Esophagus squamous epithelium (tissue), 5 donors: ENCODE data around the gene ATP12A. TPM values are rescaled to one million over a fixed set of nuclear protein-coding genes. Genes with fewer than 3 reads are reported as not detected.

Experiments used
- DNase-seq: peaks from one replicate; lab custom pipeline; 2025; lab: John Stamatoyannopoulos, UW
- H3K27ac ChIP-seq, 4 donors: fragments of 200-600 bp; sonication (generic); one replicate each; pipeline ENCODE4 v1.5.1; 2016 to 2019; ENCODE audit warnings: mild to moderate bottlenecking in 1 of 4
- H3K27me3 ChIP-seq, 4 donors: fragments of 200-600 bp; sonication (generic); 1 replicate in 3 of 4; 2 replicates in 1 of 4; pipeline versions ENCODE4 v1.5.1 to v1.6.0; 2017 to 2021; ENCODE audit warnings: antibody characterized with exemption in 1 of 4
- H3K36me3 ChIP-seq, 3 donors: fragments of 200-600 bp; sonication (generic); one replicate each; pipeline ENCODE4 v1.5.1; 2016 to 2019
- H3K4me1 ChIP-seq, 3 donors: fragments of 200-600 bp; sonication (generic); one replicate each; pipeline ENCODE4 v1.5.1; 2017 to 2019
- H3K4me3 ChIP-seq, 4 donors: fragments of 200-600 bp; sonication (generic); 1 replicate in 3 of 4; 2 replicates in 1 of 4; pipeline ENCODE4 v1.5.1; 2016 to 2019; ENCODE audit warnings: mild to moderate bottlenecking in 2 of 4, moderate library complexity in 1 of 4
- H3K9me3 ChIP-seq, 3 donors: fragments of 200-600 bp; sonication (generic); one replicate each; pipeline ENCODE4 v1.5.1; 2016 to 2019
- POLR2A ChIP-seq, 4 donors: fragments of 450-650 bp; IDR thresholded peaks; one replicate each; pipeline ENCODE4 v1.6.1; 2017; ENCODE audit warnings: antibody characterized with exemption in 4 of 4, mild to moderate bottlenecking in 4 of 4, moderate library complexity in 3 of 4
- WGBS, 2 donors: methylation state at CpG; one replicate each; pipeline ENCODE4 v1.1.5; 2018; 5-methylcytosine and 5-hydroxymethylcytosine counted together
- intact Hi-C: fragments of 100-400 bp; cut with DNase I; formaldehyde crosslinking; loops from one replicate; pipeline ENCODE4 v1.15.0; 2022
- total RNA-seq, 4 donors: library from RNA; depleted of rRNA; stranded (reverse); fragments of >200 nt; gene quantifications; one replicate each; pipeline ENCODE4 v1.1.0, GENCODE V29; 2016
- TF ChIP-seq, protein P1 (sequence below), 6 experiments: fragments of 450-650 bp in 4 of 6; fragments of 200-600 bp in 2 of 6; sonication (generic) in 2 of 6; IDR thresholded peaks; one replicate each; pipeline ENCODE4 v1.5.1; 2016 to 2019; ENCODE audit warnings: antibody characterized with exemption in 6 of 6, mild to moderate bottlenecking in 4 of 6, moderate library complexity in 4 of 6
- donor health status: DM: yes; HTN: yes; CAD: no.

ATP12A gene
- total RNA-seq, 4 donors from 2014 or later = 0.31 to 2.9 (median 2.4) TPM

DNA sequence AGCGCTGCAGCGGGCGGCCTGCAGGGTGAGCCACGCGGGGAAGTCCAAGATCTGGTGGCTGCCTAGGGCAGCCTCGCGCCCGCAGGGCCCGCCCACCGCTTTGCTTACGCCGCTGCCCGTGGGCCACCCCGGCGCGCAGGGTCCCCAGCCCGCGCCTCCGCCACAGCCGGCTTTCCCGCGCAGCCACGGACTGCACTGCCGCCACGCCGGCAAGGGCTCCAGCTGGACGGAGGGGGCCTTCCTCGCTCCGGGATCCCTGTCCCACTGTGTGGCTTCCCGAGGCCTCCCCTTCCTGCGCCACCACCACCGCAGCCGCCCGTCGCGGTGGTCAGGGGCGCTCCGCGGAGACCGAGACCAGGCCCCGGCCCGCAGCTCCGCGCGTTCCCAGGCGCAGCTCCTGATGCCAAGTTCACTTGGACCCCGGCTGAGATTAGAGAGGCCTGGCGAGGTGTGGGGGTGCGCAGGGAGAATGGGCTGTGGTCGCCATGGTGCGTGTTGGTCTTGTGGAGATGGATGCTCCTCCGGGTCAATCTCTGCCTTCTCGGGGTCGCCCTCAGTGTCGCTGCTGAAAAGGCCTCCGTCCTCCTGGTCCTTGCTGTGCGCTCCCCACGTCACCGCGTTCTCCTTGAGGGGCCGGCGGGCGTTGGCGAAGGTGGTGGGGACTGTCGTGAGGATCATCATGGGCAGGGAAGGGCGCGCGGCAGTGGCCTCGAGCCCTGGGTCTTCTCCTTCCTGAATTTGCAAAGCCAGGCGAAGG, 65.8 kb downstream of the ATP12A start:
- WGBS, 2 donors = 51 to 63% methylated on average over 7 to 21 of the region's 70 CpGs
- intact Hi-C loops = no loop called here
- Histone ChIP-seq H3K4me1 (peaks cover 16 to 36% (median 17%) of the 10 kb centered on the region in 3 donors), H3K4me3 (peak overlapping the region in 2 of 4 donors; percentile 47 to 65), H3K36me3 (no peaks in the 10 kb centered on the region), H3K9me3 (no peaks in the 10 kb centered on the region), H3K27me3 (peaks cover 0 to 75% (median 0%) of the 10 kb centered on the region in 4 donors), H3K27ac (no peak overlapping the region)
- TF ChIP-seq, protein P1, sequence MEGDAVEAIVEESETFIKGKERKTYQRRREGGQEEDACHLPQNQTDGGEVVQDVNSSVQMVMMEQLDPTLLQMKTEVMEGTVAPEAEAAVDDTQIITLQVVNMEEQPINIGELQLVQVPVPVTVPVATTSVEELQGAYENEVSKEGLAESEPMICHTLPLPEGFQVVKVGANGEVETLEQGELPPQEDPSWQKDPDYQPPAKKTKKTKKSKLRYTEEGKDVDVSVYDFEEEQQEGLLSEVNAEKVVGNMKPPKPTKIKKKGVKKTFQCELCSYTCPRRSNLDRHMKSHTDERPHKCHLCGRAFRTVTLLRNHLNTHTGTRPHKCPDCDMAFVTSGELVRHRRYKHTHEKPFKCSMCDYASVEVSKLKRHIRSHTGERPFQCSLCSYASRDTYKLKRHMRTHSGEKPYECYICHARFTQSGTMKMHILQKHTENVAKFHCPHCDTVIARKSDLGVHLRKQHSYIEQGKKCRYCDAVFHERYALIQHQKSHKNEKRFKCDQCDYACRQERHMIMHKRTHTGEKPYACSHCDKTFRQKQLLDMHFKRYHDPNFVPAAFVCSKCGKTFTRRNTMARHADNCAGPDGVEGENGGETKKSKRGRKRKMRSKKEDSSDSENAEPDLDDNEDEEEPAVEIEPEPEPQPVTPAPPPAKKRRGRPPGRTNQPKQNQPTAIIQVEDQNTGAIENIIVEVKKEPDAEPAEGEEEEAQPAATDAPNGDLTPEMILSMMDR (IDR thresholded peaks at IDR 0.05) = no peak
- no peak for TF ChIP-seq POLR2A (IDR thresholded peaks at IDR 0.05)
- no peak for DNase-seq

- Histone ChIP-seq H3K27ac (no peak overlapping the region), H3K36me3 (no peaks in the 10 kb centered on the region), H3K4me1 (peaks cover 15 to 36% (median 17%) of the 10 kb centered on the region in 3 donors), H3K9me3 (no peaks in the 10 kb centered on the region), H3K27me3 (peaks cover 0 to 78% (median 0%) of the 10 kb centered on the region in 4 donors), H3K4me3 (peak overlapping the region in 2 of 4 donors; percentile 47 to 65)
- no peak for TF ChIP-seq POLR2A (IDR thresholded peaks at IDR 0.05)
- TF ChIP-seq, protein P1 (IDR thresholded peaks at IDR 0.05) = no peak
- intact Hi-C loops = no loop called here
- DNase-seq = no peak
- WGBS, 2 donors = 19% methylated on average over 21 of the region's 56 CpGs; no CpG with 5 or more reads in 1 of the 2 donors
These were observed 66.5 kb downstream of the ATP12A start for GRCh38 chr13:24746618-24747247.

- Histone ChIP-seq H3K9me3 (no peaks in the 10 kb centered on the region), H3K4me3 (peak overlapping the region; percentile 27 to 65 (median 46)), H3K36me3 (no peaks in the 10 kb centered on the region), H3K4me1 (peaks cover 10 to 30% (median 17%) of the 10 kb centered on the region in 3 donors), H3K27me3 (peaks cover 0 to 85% (median 0%) of the 10 kb centered on the region in 4 donors), H3K27ac (no peak overlapping the region)
- intact Hi-C loops = no loop called here
- no peak for TF ChIP-seq POLR2A (IDR thresholded peaks at IDR 0.05)
- TF ChIP-seq, protein P1 (IDR thresholded peaks at IDR 0.05) = no peak
- 0 to 15% methylated on average over 2 to 12 of the region's 61 CpGs for WGBS, 2 donors
- DNase-seq = no peak
These were observed 67.2 kb downstream of the ATP12A start for GRCh38 chr13:24747248-24748060.

GRCh38 chr13:24748061-24748400, 67.8 kb downstream of the ATP12A start:
- no peak for DNase-seq
- peak overlapping the region; percentile 27 to 65 (median 46) for H3K4me3 ChIP-seq
- no peaks in the 10 kb centered on the region for H3K9me3 ChIP-seq
- 5 to 25% methylated on average over 3 to 9 of the region's 10 CpGs for WGBS, 2 donors
- TF ChIP-seq, protein P1 (IDR thresholded peaks at IDR 0.05) = no peak
- no peak for TF ChIP-seq POLR2A (IDR thresholded peaks at IDR 0.05)
- H3K36me3 ChIP-seq = no peaks in the 10 kb centered on the region
- H3K4me1 ChIP-seq = peaks cover 10 to 25% (median 17%) of the 10 kb centered on the region in 3 donors
- intact Hi-C loops = no loop called here
- no peak overlapping the region for H3K27ac ChIP-seq
- H3K27me3 ChIP-seq = peaks cover 0 to 80% (median 0%) of the 10 kb centered on the region in 4 donors
